ENCODE results near the gene NOL11.
"Not testable (repeated sequence)": the region's sequence is repeated elsewhere in the genome, so short reads cannot be mapped to it uniquely, and the experiment has no call there.

The NOL11 gene

DNA sequence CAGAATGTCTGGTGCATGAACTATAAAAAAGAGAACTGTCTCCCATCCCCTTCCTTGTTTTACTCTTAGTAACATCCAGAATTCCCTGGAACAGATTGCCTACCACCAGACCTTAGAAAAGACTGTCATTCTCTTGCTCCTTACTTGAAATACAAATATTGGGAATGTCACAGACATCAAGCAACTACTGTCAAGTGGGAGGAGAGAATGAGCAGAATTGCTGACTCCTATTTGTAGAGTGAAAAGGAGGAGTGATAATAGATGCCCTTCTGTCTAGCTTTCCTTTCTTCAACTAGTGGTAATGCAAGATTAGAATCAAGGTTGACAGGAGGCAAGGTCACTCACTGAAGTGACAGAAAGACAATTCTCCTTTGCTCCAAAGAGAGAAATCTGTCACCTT lies 23.9 kb upstream of the NOL11 start:
- no peak overlapping the region for H3K27ac ChIP-seq
- TF ChIP-seq, protein P1, sequence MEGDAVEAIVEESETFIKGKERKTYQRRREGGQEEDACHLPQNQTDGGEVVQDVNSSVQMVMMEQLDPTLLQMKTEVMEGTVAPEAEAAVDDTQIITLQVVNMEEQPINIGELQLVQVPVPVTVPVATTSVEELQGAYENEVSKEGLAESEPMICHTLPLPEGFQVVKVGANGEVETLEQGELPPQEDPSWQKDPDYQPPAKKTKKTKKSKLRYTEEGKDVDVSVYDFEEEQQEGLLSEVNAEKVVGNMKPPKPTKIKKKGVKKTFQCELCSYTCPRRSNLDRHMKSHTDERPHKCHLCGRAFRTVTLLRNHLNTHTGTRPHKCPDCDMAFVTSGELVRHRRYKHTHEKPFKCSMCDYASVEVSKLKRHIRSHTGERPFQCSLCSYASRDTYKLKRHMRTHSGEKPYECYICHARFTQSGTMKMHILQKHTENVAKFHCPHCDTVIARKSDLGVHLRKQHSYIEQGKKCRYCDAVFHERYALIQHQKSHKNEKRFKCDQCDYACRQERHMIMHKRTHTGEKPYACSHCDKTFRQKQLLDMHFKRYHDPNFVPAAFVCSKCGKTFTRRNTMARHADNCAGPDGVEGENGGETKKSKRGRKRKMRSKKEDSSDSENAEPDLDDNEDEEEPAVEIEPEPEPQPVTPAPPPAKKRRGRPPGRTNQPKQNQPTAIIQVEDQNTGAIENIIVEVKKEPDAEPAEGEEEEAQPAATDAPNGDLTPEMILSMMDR (conservative IDR thresholded peaks at IDR 0.05) = no peak
- no peak for TF ChIP-seq ZFX (IDR thresholded peaks at IDR 0.05)

DNA sequence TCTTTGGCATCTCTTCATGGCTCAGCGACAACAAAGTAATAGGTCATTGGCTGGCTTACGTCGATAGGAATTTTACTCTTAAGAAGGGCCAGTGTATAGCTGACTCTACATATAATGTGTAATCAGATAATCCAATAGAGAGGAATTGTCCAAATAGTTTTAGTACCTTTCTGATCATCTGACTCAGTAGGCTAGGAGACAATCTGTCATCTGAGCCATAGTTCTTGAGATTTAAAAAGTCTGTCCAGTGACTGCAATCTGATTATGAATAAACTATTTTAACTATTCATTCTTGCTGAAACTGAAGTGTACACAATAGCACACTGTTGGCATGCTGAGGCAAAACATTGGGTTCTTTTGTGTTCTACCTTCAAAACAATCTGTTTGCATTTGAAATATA lies 21.4 kb upstream of the NOL11 start:
- TF ChIP-seq, protein P1 (conservative IDR thresholded peaks at IDR 0.05) = no peak
- TF ChIP-seq ZFX (IDR thresholded peaks at IDR 0.05) = no peak
- no peak overlapping the region for H3K27ac ChIP-seq

DNA sequence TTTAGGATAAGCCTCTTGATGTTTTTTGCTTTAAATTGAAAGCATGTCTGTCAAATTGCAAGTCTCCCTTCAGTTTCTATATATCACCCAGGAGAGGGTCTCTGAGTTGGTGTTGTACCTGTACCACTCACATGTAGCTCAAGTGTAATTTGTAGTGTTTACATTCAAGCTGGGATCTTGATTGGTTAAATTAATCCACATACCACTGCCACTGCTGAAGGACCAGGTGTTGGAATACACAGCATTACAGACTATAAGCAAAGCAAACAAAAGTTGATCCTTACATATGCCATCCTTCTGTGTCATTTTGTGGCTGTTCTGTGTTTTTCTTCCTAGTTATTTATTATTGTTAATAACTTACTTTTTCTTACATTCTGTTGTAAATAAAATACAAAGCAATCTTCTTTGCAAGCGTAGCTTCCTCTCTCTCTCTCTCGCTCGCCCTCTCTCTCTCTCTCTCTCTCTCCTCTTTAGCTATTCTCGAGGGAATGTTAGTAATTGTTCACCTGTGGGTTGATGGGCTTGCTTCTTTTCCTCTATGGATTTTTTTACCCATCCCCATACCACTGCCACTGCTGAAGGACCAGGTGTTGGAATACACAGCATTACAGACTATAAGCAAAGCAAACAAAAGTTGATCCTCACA lies 20.8 kb upstream of the NOL11 start:
- TF ChIP-seq, protein P1 (conservative IDR thresholded peaks at IDR 0.05) = no peak
- no peak for TF ChIP-seq ZFX (IDR thresholded peaks at IDR 0.05)
- H3K27ac ChIP-seq = no peak overlapping the region

DNA sequence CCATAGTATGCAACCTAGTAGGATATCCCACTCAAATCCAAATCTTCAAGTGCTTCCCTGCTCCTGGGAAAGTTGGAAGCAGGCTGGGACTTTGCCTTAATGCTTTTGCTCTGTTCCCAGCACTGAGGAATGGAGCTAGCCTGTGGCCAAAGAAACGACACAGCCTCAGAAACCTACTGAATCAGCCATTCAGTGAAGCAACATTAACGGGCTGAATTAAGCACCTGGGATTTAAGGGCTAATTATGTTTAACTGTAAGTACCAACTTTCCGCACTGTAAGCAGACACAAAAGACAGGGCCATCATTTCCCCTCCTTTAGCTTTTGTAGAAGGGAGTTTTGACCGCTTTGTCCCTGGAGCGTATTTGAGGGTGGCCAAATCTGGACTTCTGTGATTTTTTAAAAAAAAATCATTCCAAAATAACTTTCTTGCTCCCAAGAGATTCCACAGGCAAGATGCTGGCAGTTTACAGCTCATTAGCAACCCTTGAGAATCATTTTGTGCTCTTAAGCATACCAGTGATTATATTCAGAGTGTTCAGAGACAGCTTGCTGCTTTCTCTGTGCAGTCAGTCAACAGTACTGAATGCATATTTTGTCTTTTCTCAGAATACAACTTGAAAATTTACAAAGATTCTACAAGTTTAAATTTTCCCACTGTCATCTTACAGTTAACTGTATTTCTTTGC lies 17.6 kb upstream of the NOL11 start:
- no peak overlapping the region for H3K27ac ChIP-seq
- no peak for TF ChIP-seq ZFX (IDR thresholded peaks at IDR 0.05)
- TF ChIP-seq, protein P1 (conservative IDR thresholded peaks at IDR 0.05) = no peak

DNA sequence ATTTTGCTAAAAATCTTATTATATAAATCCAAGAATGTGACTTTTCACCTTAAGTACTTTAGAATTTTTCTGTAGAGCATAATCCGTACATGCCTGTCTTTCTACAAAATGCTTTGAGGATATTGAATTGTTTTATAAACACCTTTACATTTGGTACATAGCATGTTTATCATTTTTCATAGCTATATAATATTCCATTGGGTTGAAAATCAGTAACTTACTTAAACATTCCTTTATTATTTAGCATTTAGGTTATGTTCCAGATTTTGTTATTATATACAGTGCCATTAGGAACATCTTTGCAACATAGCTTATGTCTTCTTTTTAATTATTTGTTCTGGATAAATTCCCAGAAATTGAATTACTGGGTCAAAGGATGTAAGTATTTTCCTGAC lies 17.0 kb upstream of the NOL11 start:
- no peak overlapping the region for H3K27ac ChIP-seq
- TF ChIP-seq, protein P1 (conservative IDR thresholded peaks at IDR 0.05) = no peak
- no peak for TF ChIP-seq ZFX (IDR thresholded peaks at IDR 0.05)

DNA sequence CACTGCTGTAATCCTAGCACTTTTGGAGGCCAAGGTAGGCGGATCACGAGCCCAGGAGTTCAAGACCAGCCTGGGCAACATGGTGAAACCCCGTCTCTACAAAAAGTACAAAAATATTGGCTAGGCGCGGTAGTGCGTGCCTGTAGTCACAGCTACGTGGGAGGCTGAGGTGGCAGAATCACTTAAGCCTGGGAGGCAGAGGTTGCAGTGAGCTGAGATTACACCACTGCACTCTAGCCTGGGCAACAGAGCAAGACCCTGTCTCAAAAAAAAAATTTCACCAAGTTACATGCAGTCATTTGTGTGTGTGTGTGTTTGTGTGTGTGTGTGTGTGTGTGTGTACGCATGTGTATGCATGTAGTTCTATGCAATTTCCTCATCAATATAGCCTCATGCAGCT lies 14.9 kb upstream of the NOL11 start:
- H3K27ac ChIP-seq = not testable (repeated sequence)

DNA sequence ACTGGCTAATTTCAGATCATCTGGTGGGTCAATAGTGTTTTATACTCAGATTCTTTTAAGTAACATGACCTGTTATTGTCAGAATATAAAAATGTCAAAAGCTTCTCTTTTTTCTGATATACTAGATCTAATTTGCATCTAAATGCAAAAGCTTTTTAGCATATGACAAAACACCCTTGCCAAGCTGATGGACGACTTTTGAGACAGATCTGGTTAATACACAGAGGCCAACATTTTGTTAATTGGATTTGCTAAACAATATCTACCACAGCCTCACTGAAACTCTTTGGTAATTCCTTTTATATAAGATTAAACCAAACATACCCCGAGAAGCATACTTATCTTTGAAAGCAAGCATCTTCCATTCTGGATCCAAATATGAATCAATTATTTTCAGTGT lies 10.3 kb upstream of the NOL11 start:
- no peak overlapping the region for H3K27ac ChIP-seq
- no peak for TF ChIP-seq ZFX (IDR thresholded peaks at IDR 0.05)
- TF ChIP-seq, protein P1 (conservative IDR thresholded peaks at IDR 0.05) = no peak

DNA sequence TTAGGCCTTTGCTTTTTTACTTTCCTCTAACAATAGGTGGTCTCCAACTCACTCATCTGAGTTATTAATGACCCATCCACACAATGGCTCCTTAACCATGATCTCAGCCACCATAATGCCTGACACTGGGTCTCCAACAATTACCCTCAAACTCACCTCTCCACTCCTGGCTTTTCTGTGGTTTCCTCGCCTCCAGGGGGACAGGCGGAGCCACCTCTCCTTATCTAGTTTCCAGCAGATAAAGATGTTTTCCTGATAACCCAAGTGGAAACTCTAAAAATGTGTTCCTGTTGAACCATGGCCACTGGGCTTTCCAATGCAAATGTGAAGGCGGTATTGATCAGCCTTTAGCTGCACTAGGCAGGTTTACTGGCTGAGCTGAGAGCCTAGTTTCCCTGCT lies 9.4 kb upstream of the NOL11 start:
- TF ChIP-seq ZFX (IDR thresholded peaks at IDR 0.05) = no peak
- TF ChIP-seq, protein P1 (conservative IDR thresholded peaks at IDR 0.05) = no peak
- H3K27ac ChIP-seq = no peak overlapping the region
